ENCODE measurements around the gene SIGLEC6.
"Not testable (repeated sequence)": the region's sequence is repeated elsewhere in the genome, so short reads cannot be mapped to it uniquely, and the experiment has no call there.

Gene SIGLEC6

GRCh38 chr19:51509823-51510660, 21.4 kb downstream of the SIGLEC6 start:
- DNase-seq (ENCODE audit: low spot score), result no peak

- DNase-seq (ENCODE audit: low spot score), result no peak
These were observed 23.3 kb downstream of the SIGLEC6 start for GRCh38 chr19:51508059-51508733.

GRCh38 chr19:51507640-51508058, 23.8 kb downstream of the SIGLEC6 start:
- DNase-seq (ENCODE audit: low spot score), result no peak

- DNase-seq (ENCODE audit: low spot score), result no peak
These were observed 24.3 kb downstream of the SIGLEC6 start for GRCh38 chr19:51507192-51507591.

GRCh38 chr19:51505904-51506303, 25.6 kb downstream of the SIGLEC6 start:
- no peak for DNase-seq (ENCODE audit: low spot score)

- DNase-seq (ENCODE audit: low spot score), result no peak
These were observed 27.6 kb downstream of the SIGLEC6 start for GRCh38 chr19:51503896-51504295.

- peak; percentile 18 for DNase-seq (ENCODE audit: low spot score)
These were observed 28.1 kb downstream of the SIGLEC6 start for GRCh38 chr19:51503286-51503817.

GRCh38 chr19:51501594-51502263, 29.7 kb downstream of the SIGLEC6 start, which contains the start of gene SIGLEC12:
TSS of gene SIGLEC12 (minus strand) at chr19:51501800. CDS start at chr19:51501733, 67 bp downstream.
- peak; percentile 54 for DNase-seq (ENCODE audit: low spot score)

- not testable (repeated sequence) for DNase-seq (ENCODE audit: low spot score)
These were observed 30.5 kb downstream of the SIGLEC6 start for GRCh38 chr19:51500931-51501330.

- no peak for DNase-seq (ENCODE audit: low spot score)
These were observed 33.8 kb downstream of the SIGLEC6 start for GRCh38 chr19:51497666-51498065.

- peak; percentile 24 for DNase-seq (ENCODE audit: low spot score)
These were observed 37.7 kb downstream of the SIGLEC6 start for GRCh38 chr19:51493776-51494175.

- no peak for DNase-seq (ENCODE audit: low spot score)
These were observed 39.9 kb downstream of the SIGLEC6 start for GRCh38 chr19:51491586-51491985.

GRCh38 chr19:51490676-51491075, 40.8 kb downstream of the SIGLEC6 start:
- no peak for DNase-seq (ENCODE audit: low spot score)

GRCh38 chr19:51489113-51489512, 42.4 kb downstream of the SIGLEC6 start:
- DNase-seq (ENCODE audit: low spot score), result no peak

- no peak for DNase-seq (ENCODE audit: low spot score)
These were observed 43.0 kb downstream of the SIGLEC6 start for GRCh38 chr19:51488491-51488890.

GRCh38 chr19:51485960-51486660, 45.4 kb downstream of the SIGLEC6 start:
- no peak for DNase-seq (ENCODE audit: low spot score)

GRCh38 chr19:51480590-51480989, 50.9 kb downstream of the SIGLEC6 start:
- DNase-seq (ENCODE audit: low spot score), result no peak

- DNase-seq (ENCODE audit: low spot score), result no peak
These were observed 51.7 kb downstream of the SIGLEC6 start for GRCh38 chr19:51479531-51480331.

GRCh38 chr19:51478381-51479234, 52.9 kb downstream of the SIGLEC6 start, which contains the start of gene CEACAM18:
TSS of gene CEACAM18 (plus strand) at chr19:51478539.
- no peak for DNase-seq (ENCODE audit: low spot score)

- DNase-seq (ENCODE audit: low spot score), result no peak
These were observed 54.1 kb downstream of the SIGLEC6 start for GRCh38 chr19:51477344-51477743.
